Measurements from ENCODE around the gene CHST11. TPM values are rescaled to one million over a fixed set of nuclear protein-coding genes. Genes with fewer than 3 reads are reported as not detected.

Gene CHST11
- total and polyA plus RNA-seq, 10 donors = 5.2 to 65.1 (median 48.4) TPM

GRCh38 chr12:104494137-104494792 is 37.5 kb downstream of the CHST11 start:
- Histone ChIP-seq H3K4me3 (peak overlapping the region in 2 of 8 donors; percentile 3 to 10), H3K27ac (peak overlapping the region; percentile 46 to 79 (median 74)), H3K9me3 (no peaks in the 10 kb centered on the region), H3K27me3 (replicated peaks in 1 of 7) (no peaks in the 10 kb centered on the region), H3K4me1 (peaks cover 27 to 100% (median 76%) of the 10 kb centered on the region in 6 donors), H3K36me3 (no peaks in the 10 kb centered on the region)
- no peak for DNase-seq
- 39 to 70% (median 64%) methylated on average over 13 of the region's 13 CpGs for WGBS, 5 donors
- no peak for TF ChIP-seq POLR2A (IDR thresholded peaks at IDR 0.05)
- TF ChIP-seq POLR2AphosphoS5 (IDR thresholded peaks at IDR 0.05) = no peak
- TF ChIP-seq CTCF (IDR thresholded peaks at IDR 0.05 in 8 of 11, conservative IDR thresholded peaks at IDR 0.05 in 3 of 11) = no peak
- intact Hi-C loops (cut with DNase I; ENCODE audit: low total_unique reads) = no loop called here

DNA sequence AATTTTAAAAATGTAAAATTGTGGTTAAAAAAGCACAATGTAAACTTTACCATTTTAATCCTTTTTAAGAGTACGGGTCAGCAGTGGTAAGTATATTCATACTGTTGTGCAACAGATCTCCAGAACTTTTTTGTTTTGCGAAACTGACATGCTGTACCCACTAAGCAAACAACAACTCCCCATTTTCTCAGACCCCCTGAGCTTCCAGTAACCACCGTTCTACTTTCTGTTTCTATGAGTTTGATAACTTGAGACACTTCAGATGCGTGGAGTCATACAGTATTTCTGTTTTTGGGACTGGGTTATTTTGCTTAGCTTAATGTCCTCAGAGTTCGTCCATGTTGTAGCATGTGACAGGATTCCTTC is 38.0 kb downstream of the CHST11 start:
- 23 to 40% (median 32%) methylated on average over 5 of the region's 5 CpGs for WGBS, 5 donors
- H3K9me3 ChIP-seq = no peaks in the 10 kb centered on the region
- peak overlapping the region in 2 of 8 donors; percentile 3 to 10 for H3K4me3 ChIP-seq
- no peaks in the 10 kb centered on the region for H3K36me3 ChIP-seq
- intact Hi-C loops (cut with DNase I; ENCODE audit: low total_unique reads) = no loop called here
- TF ChIP-seq POLR2AphosphoS5 (IDR thresholded peaks at IDR 0.05) (no peak), POLR2A (IDR thresholded peaks at IDR 0.05) (no peak), CTCF (IDR thresholded peaks at IDR 0.05 in 8 of 11, conservative IDR thresholded peaks at IDR 0.05 in 3 of 11) (no peak)
- DNase-seq = no peak
- no peaks in the 10 kb centered on the region for H3K27me3 ChIP-seq (replicated peaks in 1 of 7)
- peak overlapping the region; percentile 46 to 79 (median 74) for H3K27ac ChIP-seq
- peaks cover 29 to 100% (median 78%) of the 10 kb centered on the region in 6 donors for H3K4me1 ChIP-seq

GRCh38 chr12:104495786-104496185 is 39.0 kb downstream of the CHST11 start:
- intact Hi-C loops (cut with DNase I; ENCODE audit: low total_unique reads) = no loop called here
- TF ChIP-seq POLR2A (IDR thresholded peaks at IDR 0.05) = no peak
- no peak for TF ChIP-seq CTCF (IDR thresholded peaks at IDR 0.05 in 8 of 11, conservative IDR thresholded peaks at IDR 0.05 in 3 of 11)
- TF ChIP-seq POLR2AphosphoS5 (IDR thresholded peaks at IDR 0.05) = no peak
- no peaks in the 10 kb centered on the region for H3K36me3 ChIP-seq
- DNase-seq = no peak
- H3K27me3 ChIP-seq (replicated peaks in 1 of 7) = no peaks in the 10 kb centered on the region
- H3K4me1 ChIP-seq = peaks cover 29 to 100% (median 77%) of the 10 kb centered on the region in 6 donors
- WGBS, 5 donors = 86 to 90% (median 89%) methylated on average over 3 of the region's 3 CpGs
- H3K4me3 ChIP-seq = no peak overlapping the region
- H3K27ac ChIP-seq = peak overlapping the region in 5 of 8 donors; percentile 73 to 79 (median 75)
- H3K9me3 ChIP-seq = no peaks in the 10 kb centered on the region

- Histone ChIP-seq H3K36me3 (no peaks in the 10 kb centered on the region), H3K4me3 (no peak overlapping the region), H3K4me1 (peaks cover 27 to 99% (median 77%) of the 10 kb centered on the region in 6 donors), H3K27ac (no peak overlapping the region), H3K27me3 (replicated peaks in 1 of 7) (no peaks in the 10 kb centered on the region), H3K9me3 (no peaks in the 10 kb centered on the region)
- intact Hi-C loops (cut with DNase I; ENCODE audit: low total_unique reads) = no loop called here
- DNase-seq = no peak
- TF ChIP-seq CTCF (IDR thresholded peaks at IDR 0.05 in 8 of 11, conservative IDR thresholded peaks at IDR 0.05 in 3 of 11) = no peak
- TF ChIP-seq POLR2AphosphoS5 (IDR thresholded peaks at IDR 0.05) = no peak
- no peak for TF ChIP-seq POLR2A (IDR thresholded peaks at IDR 0.05)
- 81 to 90% (median 88%) methylated on average over 1 of the region's 1 CpG for WGBS, 5 donors
Observed at GRCh38 chr12:104496336-104496735, 39.6 kb downstream of the CHST11 start.

Data from spleen (tissue), 11 donors.